GM23338 (cell line): Measurements from ENCODE around the gene CAMP. TPM values are rescaled to one million over a fixed set of nuclear protein-coding genes. Genes with fewer than 3 reads are reported as not detected.

Experiments
- ATAC-seq: fragments of 200-7000 bp; cut with Tn5 transposase; 3 replicates; pipeline ENCODE4 v1.9.1; 2020
- DNase-seq: peaks from one replicate; pipeline ENCODE4 v3.0.0-alpha.2; 2015; ENCODE audit warnings: low spot score
- H2AFZ ChIP-seq: fragments of 200-600 bp; sonication (generic); 2 replicates; pipeline ENCODE4 v1.8.0; 2016; ENCODE audit warnings: antibody characterized with exemption, mild to moderate bottlenecking, moderate library complexity
- H3F3A ChIP-seq: fragments of 200-600 bp; sonication (generic); replicated peaks from 2 replicates; pipeline ENCODE4 v1.8.0; 2017; ENCODE audit warnings: antibody characterized with exemption, mixed run types, low read depth
- H3K27ac ChIP-seq: fragments of 200-600 bp; sonication (generic); 2 replicates; pipeline ENCODE4 v1.6.1; 2016; ENCODE audit warnings: low read depth
- H3K27me3 ChIP-seq: fragments of 200-600 bp; sonication (generic); 2 replicates; pipeline ENCODE4 v1.8.0; 2016; ENCODE audit warnings: mild to moderate bottlenecking, mixed run types, moderate library complexity; ENCODE audit not compliant: insufficient read depth
- H3K36me3 ChIP-seq: fragments of 200-600 bp; sonication (generic); 2 replicates; pipeline ENCODE4 v1.8.0; 2016; ENCODE audit warnings: mild to moderate bottlenecking; ENCODE audit not compliant: insufficient read depth
- H3K4me1 ChIP-seq: fragments of 200-600 bp; sonication (generic); 2 replicates; pipeline ENCODE4 v1.8.0; 2016; ENCODE audit warnings: mild to moderate bottlenecking, moderate library complexity; ENCODE audit not compliant: insufficient read depth
- H3K4me2 ChIP-seq: fragments of 200-600 bp; sonication (generic); 2 replicates; pipeline ENCODE4 v1.7.1; 2017; ENCODE audit warnings: mixed run types
- H3K4me3 ChIP-seq: fragments of 200-600 bp; sonication (generic); 2 replicates; pipeline ENCODE4 v1.6.1; 2016; ENCODE audit warnings: mixed run types
- H3K79me2 ChIP-seq: fragments of 200-600 bp; sonication (generic); replicated peaks from 2 replicates; pipeline ENCODE4 v1.8.0; 2017; ENCODE audit warnings: mild to moderate bottlenecking; ENCODE audit not compliant: insufficient read depth
- H3K9me2 ChIP-seq: fragments of 200-600 bp; sonication (generic); 2 replicates; pipeline ENCODE4 v1.8.0; 2017; ENCODE audit not compliant: insufficient read depth
- H4K20me1 ChIP-seq: fragments of 200-600 bp; sonication (generic); replicated peaks from 2 replicates; pipeline ENCODE4 v1.8.0; 2017; ENCODE audit warnings: mild to moderate bottlenecking; ENCODE audit not compliant: insufficient read depth
- H3K27ac Mint-ChIP-seq: 2 replicates; pipeline ENCODE4 v1.8.0; 2020; ENCODE audit warnings: inconsistent platforms, mild to moderate bottlenecking, moderate library complexity, mixed read lengths
- H3K27me3 Mint-ChIP-seq: 3 replicates; pipeline ENCODE4 v1.8.0; 2022; ENCODE audit warnings: low read depth, mild to moderate bottlenecking, moderate library complexity, mixed read lengths, inconsistent platforms; ENCODE audit not compliant: insufficient read depth, poor library complexity
- H3K36me3 Mint-ChIP-seq: 3 replicates; pipeline ENCODE4 v1.8.0; 2021; ENCODE audit warnings: low read depth, mild to moderate bottlenecking, inconsistent platforms, moderate library complexity, mixed read lengths
- H3K4me1 Mint-ChIP-seq: 3 replicates; pipeline ENCODE4 v1.8.0; 2020; ENCODE audit warnings: mild to moderate bottlenecking, inconsistent platforms, mixed read lengths
- H3K4me3 Mint-ChIP-seq: 3 replicates; pipeline ENCODE4 v1.8.0; 2021; ENCODE audit warnings: moderate library complexity, mild to moderate bottlenecking, inconsistent platforms, mixed read lengths
- H3K9me3 Mint-ChIP-seq: 3 replicates; pipeline ENCODE4 v1.8.0; 2020; ENCODE audit warnings: moderate library complexity, mild to moderate bottlenecking, inconsistent platforms, mixed read lengths
- EZH2phosphoT487 ChIP-seq: fragments of 200-600 bp; sonication (generic); IDR thresholded peaks from one replicate; pipeline ENCODE4 v1.8.1; 2018; ENCODE audit warnings: antibody characterized with exemption; ENCODE audit not compliant: unreplicated experiment
- JUNB ChIP-seq: IDR thresholded peaks from one replicate; pipeline ENCODE4 v1.6.1; 2016; ENCODE audit warnings: antibody characterized with exemption; ENCODE audit not compliant: unreplicated experiment
- NANOG ChIP-seq: IDR thresholded peaks from 2 replicates; pipeline ENCODE4 v1.6.1; 2016; ENCODE audit warnings: antibody characterized with exemption, borderline replicate concordance
- STAT1 ChIP-seq: IDR thresholded peaks from one replicate; pipeline ENCODE4 v1.6.1; 2016; ENCODE audit warnings: antibody characterized with exemption; ENCODE audit not compliant: unreplicated experiment
- ZNF331 ChIP-seq: fragments of 250-450 bp; sonication (Bioruptor Pico); IDR thresholded peaks from 2 replicates; pipeline ENCODE4 v1.5.0; 2020; ENCODE audit warnings: low read depth, mild to moderate bottlenecking, moderate library complexity
- polyA plus RNA-seq: library from polyadenylated mRNA; unstranded; fragments of >200 nt; fragmentation: Nextera tagmentation; extraction: Ambion mirVana; gene quantifications from 2 replicates; pipeline ENCODE4 v1.2.1, GENCODE V29; 2016
- total RNA-seq: library from RNA; depleted of rRNA; stranded (reverse); fragments of >200 nt; shearing (Covaris generic); gene quantifications from 2 replicates; pipeline ENCODE4 v1.2.3, GENCODE V29; 2014
- TF ChIP-seq, protein P1 (sequence below): fragments of 250-450 bp; sonication (Bioruptor Pico); IDR thresholded peaks from 2 replicates; pipeline ENCODE4 v1.5.0; 2020; ENCODE audit warnings: mild to moderate bottlenecking, moderate library complexity
- TF ChIP-seq, protein P2 (sequence below): IDR thresholded peaks from 2 replicates; pipeline ENCODE4 v1.6.1; 2016; ENCODE audit warnings: antibody characterized with exemption
- TF ChIP-seq, protein P3 (sequence below): IDR thresholded peaks from one replicate; pipeline ENCODE4 v1.6.1; 2018; ENCODE audit warnings: antibody characterized with exemption; ENCODE audit not compliant: unreplicated experiment

CAMP gene
- total and polyA plus RNA-seq, 2 experiments from 2014 or later = not detected

DNA sequence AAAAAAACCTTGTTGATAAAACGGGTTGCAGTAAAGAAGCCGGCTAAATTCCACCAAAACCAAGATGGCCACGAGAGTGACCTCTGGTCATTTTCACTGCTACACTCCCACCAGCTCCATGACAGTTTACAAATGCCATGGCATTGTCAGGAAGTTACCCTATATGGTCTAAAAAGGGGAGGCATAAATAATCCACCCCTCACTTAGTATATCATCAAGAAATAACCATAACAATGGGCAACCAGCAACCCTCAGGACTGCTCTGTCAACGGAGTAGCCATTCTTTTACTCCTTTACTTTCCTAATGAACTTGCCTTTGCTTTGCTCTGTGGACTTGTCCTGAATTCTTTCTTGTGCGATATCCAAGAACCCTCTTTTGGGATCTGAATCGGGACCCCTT, 20.7 kb upstream of the CAMP start (continued):
- TF ChIP-seq, protein P1, sequence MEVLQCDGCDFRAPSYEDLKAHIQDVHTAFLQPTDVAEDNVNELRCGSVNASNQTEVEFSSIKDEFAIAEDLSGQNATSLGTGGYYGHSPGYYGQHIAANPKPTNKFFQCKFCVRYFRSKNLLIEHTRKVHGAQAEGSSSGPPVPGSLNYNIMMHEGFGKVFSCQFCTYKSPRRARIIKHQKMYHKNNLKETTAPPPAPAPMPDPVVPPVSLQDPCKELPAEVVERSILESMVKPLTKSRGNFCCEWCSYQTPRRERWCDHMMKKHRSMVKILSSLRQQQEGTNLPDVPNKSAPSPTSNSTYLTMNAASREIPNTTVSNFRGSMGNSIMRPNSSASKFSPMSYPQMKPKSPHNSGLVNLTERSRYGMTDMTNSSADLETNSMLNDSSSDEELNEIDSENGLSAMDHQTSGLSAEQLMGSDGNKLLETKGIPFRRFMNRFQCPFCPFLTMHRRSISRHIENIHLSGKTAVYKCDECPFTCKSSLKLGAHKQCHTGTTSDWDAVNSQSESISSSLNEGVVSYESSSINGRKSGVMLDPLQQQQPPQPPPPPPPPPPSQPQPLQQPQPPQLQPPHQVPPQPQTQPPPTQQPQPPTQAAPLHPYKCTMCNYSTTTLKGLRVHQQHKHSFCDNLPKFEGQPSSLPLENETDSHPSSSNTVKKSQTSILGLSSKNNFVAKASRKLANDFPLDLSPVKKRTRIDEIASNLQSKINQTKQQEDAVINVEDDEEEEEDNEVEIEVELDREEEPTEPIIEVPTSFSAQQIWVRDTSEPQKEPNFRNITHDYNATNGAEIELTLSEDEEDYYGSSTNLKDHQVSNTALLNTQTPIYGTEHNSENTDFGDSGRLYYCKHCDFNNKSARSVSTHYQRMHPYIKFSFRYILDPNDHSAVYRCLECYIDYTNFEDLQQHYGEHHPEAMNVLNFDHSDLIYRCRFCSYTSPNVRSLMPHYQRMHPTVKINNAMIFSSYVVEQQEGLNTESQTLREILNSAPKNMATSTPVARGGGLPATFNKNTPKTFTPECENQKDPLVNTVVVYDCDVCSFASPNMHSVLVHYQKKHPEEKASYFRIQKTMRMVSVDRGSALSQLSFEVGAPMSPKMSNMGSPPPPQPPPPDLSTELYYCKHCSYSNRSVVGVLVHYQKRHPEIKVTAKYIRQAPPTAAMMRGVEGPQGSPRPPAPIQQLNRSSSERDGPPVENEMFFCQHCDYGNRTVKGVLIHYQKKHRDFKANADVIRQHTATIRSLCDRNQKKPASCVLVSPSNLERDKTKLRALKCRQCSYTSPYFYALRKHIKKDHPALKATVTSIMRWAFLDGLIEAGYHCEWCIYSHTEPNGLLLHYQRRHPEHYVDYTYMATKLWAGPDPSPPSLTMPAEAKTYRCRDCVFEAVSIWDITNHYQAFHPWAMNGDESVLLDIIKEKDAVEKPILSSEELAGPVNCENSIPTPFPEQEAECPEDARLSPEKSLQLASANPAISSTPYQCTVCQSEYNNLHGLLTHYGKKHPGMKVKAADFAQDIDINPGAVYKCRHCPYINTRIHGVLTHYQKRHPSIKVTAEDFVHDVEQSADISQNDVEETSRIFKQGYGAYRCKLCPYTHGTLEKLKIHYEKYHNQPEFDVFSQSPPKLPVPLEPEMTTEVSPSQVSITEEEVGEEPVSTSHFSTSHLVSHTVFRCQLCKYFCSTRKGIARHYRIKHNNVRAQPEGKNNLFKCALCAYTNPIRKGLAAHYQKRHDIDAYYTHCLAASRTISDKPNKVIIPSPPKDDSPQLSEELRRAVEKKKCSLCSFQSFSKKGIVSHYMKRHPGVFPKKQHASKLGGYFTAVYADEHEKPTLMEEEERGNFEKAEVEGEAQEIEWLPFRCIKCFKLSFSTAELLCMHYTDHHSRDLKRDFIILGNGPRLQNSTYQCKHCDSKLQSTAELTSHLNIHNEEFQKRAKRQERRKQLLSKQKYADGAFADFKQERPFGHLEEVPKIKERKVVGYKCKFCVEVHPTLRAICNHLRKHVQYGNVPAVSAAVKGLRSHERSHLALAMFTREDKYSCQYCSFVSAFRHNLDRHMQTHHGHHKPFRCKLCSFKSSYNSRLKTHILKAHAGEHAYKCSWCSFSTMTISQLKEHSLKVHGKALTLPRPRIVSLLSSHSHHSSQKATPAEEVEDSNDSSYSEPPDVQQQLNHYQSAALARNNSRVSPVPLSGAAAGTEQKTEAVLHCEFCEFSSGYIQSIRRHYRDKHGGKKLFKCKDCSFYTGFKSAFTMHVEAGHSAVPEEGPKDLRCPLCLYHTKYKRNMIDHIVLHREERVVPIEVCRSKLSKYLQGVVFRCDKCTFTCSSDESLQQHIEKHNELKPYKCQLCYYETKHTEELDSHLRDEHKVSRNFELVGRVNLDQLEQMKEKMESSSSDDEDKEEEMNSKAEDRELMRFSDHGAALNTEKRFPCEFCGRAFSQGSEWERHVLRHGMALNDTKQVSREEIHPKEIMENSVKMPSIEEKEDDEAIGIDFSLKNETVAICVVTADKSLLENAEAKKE = no peak
- TF ChIP-seq ZNF331 (CRISPR knock-in tag) (no peak), EZH2phosphoT487 (no peak), JUNB (no peak), NANOG (no peak)

DNA sequence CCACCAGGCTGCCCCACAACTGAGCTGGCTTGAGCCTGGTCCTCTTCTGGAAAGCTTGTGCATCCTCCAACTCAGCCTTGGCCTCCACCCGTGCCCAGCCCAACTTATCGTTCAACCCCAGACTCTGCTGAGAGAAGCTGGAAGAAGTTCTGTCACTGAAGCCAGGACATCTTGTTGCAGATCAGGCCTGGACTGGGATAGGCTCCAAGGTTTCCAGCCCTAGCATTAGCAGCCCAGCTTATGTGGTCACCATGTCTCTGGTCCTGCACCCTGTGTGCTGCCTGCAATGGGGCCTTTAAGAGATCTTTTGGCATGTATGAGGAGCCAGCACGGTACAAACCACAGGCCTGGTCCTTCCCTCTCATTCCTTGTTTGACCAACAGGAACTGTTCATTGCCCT, 15.2 kb upstream of the CAMP start:
- Histone ChIP-seq H3K4me2 (no peak overlapping the region), H2AFZ (no peak overlapping the region), H3K4me3 (no peak overlapping the region), H3K27me3 (no peaks in the 10 kb centered on the region), H3F3A (no peaks in the 10 kb centered on the region), H3K79me2 (no peaks in the 10 kb centered on the region), H3K9me2 (no peaks in the 10 kb centered on the region), H3K27ac (no peak overlapping the region), H3K36me3 (no peaks in the 10 kb centered on the region), H4K20me1 (no peaks in the 10 kb centered on the region), H3K4me1 (peaks cover 4% of the 10 kb centered on the region)
- TF ChIP-seq STAT1 = no peak
- TF ChIP-seq, protein P2, sequence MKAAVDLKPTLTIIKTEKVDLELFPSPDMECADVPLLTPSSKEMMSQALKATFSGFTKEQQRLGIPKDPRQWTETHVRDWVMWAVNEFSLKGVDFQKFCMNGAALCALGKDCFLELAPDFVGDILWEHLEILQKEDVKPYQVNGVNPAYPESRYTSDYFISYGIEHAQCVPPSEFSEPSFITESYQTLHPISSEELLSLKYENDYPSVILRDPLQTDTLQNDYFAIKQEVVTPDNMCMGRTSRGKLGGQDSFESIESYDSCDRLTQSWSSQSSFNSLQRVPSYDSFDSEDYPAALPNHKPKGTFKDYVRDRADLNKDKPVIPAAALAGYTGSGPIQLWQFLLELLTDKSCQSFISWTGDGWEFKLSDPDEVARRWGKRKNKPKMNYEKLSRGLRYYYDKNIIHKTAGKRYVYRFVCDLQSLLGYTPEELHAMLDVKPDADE = no peak
- no peak for TF ChIP-seq ZNF331 (CRISPR knock-in tag)
- no peak for TF ChIP-seq EZH2phosphoT487
- TF ChIP-seq, protein P3, sequence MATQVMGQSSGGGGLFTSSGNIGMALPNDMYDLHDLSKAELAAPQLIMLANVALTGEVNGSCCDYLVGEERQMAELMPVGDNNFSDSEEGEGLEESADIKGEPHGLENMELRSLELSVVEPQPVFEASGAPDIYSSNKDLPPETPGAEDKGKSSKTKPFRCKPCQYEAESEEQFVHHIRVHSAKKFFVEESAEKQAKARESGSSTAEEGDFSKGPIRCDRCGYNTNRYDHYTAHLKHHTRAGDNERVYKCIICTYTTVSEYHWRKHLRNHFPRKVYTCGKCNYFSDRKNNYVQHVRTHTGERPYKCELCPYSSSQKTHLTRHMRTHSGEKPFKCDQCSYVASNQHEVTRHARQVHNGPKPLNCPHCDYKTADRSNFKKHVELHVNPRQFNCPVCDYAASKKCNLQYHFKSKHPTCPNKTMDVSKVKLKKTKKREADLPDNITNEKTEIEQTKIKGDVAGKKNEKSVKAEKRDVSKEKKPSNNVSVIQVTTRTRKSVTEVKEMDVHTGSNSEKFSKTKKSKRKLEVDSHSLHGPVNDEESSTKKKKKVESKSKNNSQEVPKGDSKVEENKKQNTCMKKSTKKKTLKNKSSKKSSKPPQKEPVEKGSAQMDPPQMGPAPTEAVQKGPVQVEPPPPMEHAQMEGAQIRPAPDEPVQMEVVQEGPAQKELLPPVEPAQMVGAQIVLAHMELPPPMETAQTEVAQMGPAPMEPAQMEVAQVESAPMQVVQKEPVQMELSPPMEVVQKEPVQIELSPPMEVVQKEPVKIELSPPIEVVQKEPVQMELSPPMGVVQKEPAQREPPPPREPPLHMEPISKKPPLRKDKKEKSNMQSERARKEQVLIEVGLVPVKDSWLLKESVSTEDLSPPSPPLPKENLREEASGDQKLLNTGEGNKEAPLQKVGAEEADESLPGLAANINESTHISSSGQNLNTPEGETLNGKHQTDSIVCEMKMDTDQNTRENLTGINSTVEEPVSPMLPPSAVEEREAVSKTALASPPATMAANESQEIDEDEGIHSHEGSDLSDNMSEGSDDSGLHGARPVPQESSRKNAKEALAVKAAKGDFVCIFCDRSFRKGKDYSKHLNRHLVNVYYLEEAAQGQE = no peak
- no peak overlapping the region for H3K4me3 Mint-ChIP-seq
- H3K9me3 Mint-ChIP-seq = peaks cover 20% of the 10 kb centered on the region
- H3K27ac Mint-ChIP-seq = no peak overlapping the region
- ATAC-seq (no peak), DNase-seq (no peak)
- H3K36me3 Mint-ChIP-seq = peaks cover 6% of the 10 kb centered on the region
- peaks cover 13% of the 10 kb centered on the region for H3K27me3 Mint-ChIP-seq
- peaks cover under 1% of the 10 kb centered on the region; the same call in 2 of the 3 replicates for H3K4me1 Mint-ChIP-seq
